ENCODE data around the gene TUT1. TPM values are rescaled to one million over a fixed set of nuclear protein-coding genes. Genes with fewer than 3 reads are reported as not detected.
A peak's percentile ranks its signal among the peaks of the same experiment; 100 is the strongest.

The TUT1 gene
- total RNA-seq, 1 experiment from 2014 or later = 27.2 TPM

DNA sequence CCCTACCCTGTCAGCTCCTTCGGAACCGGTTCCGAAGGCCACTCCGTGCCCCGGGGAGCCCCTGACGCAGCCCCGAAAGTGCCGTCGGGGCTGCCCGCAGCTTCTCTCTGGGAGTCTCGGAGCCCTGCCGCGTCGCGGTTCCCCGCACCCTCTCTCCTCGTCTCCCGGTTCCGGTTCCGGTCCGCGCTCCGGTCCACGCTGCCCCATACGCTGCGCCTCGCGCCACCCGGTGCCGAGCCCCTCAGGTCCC is 9.7 kb upstream of the TUT1 start:
- H3K36me3 Mint-ChIP-seq (ENCODE audit: insufficient read depth, unreplicated experiment) = peaks cover 86% of the 10 kb centered on the region
- Histone ChIP-seq H3K27me3 (replicated peaks; ENCODE audit: control insufficient read depth, insufficient read depth, low read length) (no peaks in the 10 kb centered on the region), H3K9me3 (no peaks in the 10 kb centered on the region), H3K4me1 (peaks cover 29% of the 10 kb centered on the region), H3K36me3 (ENCODE audit: control insufficient read depth, insufficient read depth, low read length) (peaks cover 3% of the 10 kb centered on the region; the same call in 1 of the 2 replicates), H3K4me3 (ENCODE audit: low read depth, low read length) (peak overlapping the region; percentile 97)
- H3K27ac Mint-ChIP-seq (ENCODE audit: unreplicated experiment) = peak overlapping the region; percentile 89
- peak overlapping the region; percentile 88 for H3K4me3 Mint-ChIP-seq (ENCODE audit: unreplicated experiment)
- intact Hi-C loops (cut with micrococcal nuclease; ENCODE audit: unreplicated experiment) = loop anchor here (1.0 kb wide), 1 partner anchor 10 kb away; the partner anchor contains the start of gene TUT1
- H3K27me3 Mint-ChIP-seq (ENCODE audit: insufficient read depth, unreplicated experiment) = no peaks in the 10 kb centered on the region
- DNase-seq = no peak
- peaks cover 36% of the 10 kb centered on the region for H3K4me1 Mint-ChIP-seq (ENCODE audit: low read depth, unreplicated experiment)
- ChIA-PET POLR2A (interaction anchor here (0.6 to 2.4 kb wide), 13 partner anchors 9 to 1197 kb away, joined by 3 to 97 read pairs (median 6); partner anchors contain the start of genes B3GAT3, C11orf98, CSKMT and EEF1G), CTCF (interaction anchor here (1.0 to 1.8 kb wide), 4 partner anchors 9 to 186 kb away, joined by 3 to 30 read pairs (median 6); partner anchors contain the start of gene TUT1)
- H3K9me3 Mint-ChIP-seq (ENCODE audit: unreplicated experiment) = no peaks in the 10 kb centered on the region
- no TSS peak for BruUV-seq (replicated peaks)
- TF ChIP-seq CTCF (IDR thresholded peaks at IDR 0.05; ENCODE audit: insufficient read depth in 1 of 2, low read depth in 1 of 2, low read length in 1 of 2, severe bottlenecking in 1 of 2, unreplicated experiment in 1 of 2) = no peak

GRCh38 chr11:62600367-62601121 is 9.2 kb upstream of the TUT1 start:
- no peaks in the 10 kb centered on the region for H3K27me3 ChIP-seq (replicated peaks; ENCODE audit: control insufficient read depth, insufficient read depth, low read length)
- H3K9me3 ChIP-seq = no peaks in the 10 kb centered on the region
- peak overlapping the region; percentile 88 for H3K4me3 Mint-ChIP-seq (ENCODE audit: unreplicated experiment)
- H3K4me3 ChIP-seq (ENCODE audit: low read depth, low read length) = peak overlapping the region; percentile 97
- no TSS peak for BruUV-seq (replicated peaks)
- H3K36me3 Mint-ChIP-seq (ENCODE audit: insufficient read depth, unreplicated experiment) = peaks cover 91% of the 10 kb centered on the region
- TF ChIP-seq CTCF (IDR thresholded peaks at IDR 0.05; ENCODE audit: insufficient read depth in 1 of 2, low read depth in 1 of 2, low read length in 1 of 2, severe bottlenecking in 1 of 2, unreplicated experiment in 1 of 2) = no peak
- H3K27ac Mint-ChIP-seq (ENCODE audit: unreplicated experiment) = peak overlapping the region; percentile 89
- peaks cover 36% of the 10 kb centered on the region for H3K4me1 Mint-ChIP-seq (ENCODE audit: low read depth, unreplicated experiment)
- H3K9me3 Mint-ChIP-seq (ENCODE audit: unreplicated experiment) = no peaks in the 10 kb centered on the region
- no peaks in the 10 kb centered on the region for H3K27me3 Mint-ChIP-seq (ENCODE audit: insufficient read depth, unreplicated experiment)
- POLR2A ChIA-PET = interaction anchor here (0.6 to 2.4 kb wide), 7 partner anchors 9 to 1198 kb away, joined by 3 to 97 read pairs (median 24); partner anchors contain the start of genes B3GAT3, C11orf98, CSKMT and EEF1G
- CTCF ChIA-PET = interaction anchor here (0.8 to 1.8 kb wide), 3 partner anchors 9 to 40 kb away, joined by 4 to 30 read pairs (median 8); partner anchors contain the start of gene TUT1
- intact Hi-C loops (cut with micrococcal nuclease; ENCODE audit: unreplicated experiment) = loop anchor here (1.0 kb wide), 1 partner anchor 9 kb away; the partner anchor contains the start of gene TUT1
- H3K36me3 ChIP-seq (ENCODE audit: control insufficient read depth, insufficient read depth, low read length) = peaks cover 3% of the 10 kb centered on the region; the same call in 1 of the 2 replicates
- no peak for DNase-seq
- peaks cover 28% of the 10 kb centered on the region for H3K4me1 ChIP-seq

GRCh38 chr11:62599901-62600300 is 8.6 kb upstream of the TUT1 start:
- Histone ChIP-seq H3K4me1 (peaks cover 28% of the 10 kb centered on the region), H3K9me3 (no peaks in the 10 kb centered on the region), H3K36me3 (ENCODE audit: control insufficient read depth, insufficient read depth, low read length) (peaks cover 3% of the 10 kb centered on the region; the same call in 1 of the 2 replicates), H3K27me3 (replicated peaks; ENCODE audit: control insufficient read depth, insufficient read depth, low read length) (no peaks in the 10 kb centered on the region), H3K4me3 (ENCODE audit: low read depth, low read length) (peak overlapping the region; percentile 97)
- H3K27me3 Mint-ChIP-seq (ENCODE audit: insufficient read depth, unreplicated experiment) = no peaks in the 10 kb centered on the region
- peak overlapping the region; percentile 77 for H3K27ac Mint-ChIP-seq (ENCODE audit: unreplicated experiment)
- no peaks in the 10 kb centered on the region for H3K9me3 Mint-ChIP-seq (ENCODE audit: unreplicated experiment)
- TF ChIP-seq CTCF (IDR thresholded peaks at IDR 0.05; ENCODE audit: insufficient read depth in 1 of 2, low read depth in 1 of 2, low read length in 1 of 2, severe bottlenecking in 1 of 2, unreplicated experiment in 1 of 2) = no peak
- H3K4me1 Mint-ChIP-seq (ENCODE audit: low read depth, unreplicated experiment) = peaks cover 30% of the 10 kb centered on the region
- POLR2A ChIA-PET = interaction anchor here (0.6 to 2.4 kb wide), 6 partner anchors 8 to 65 kb away, joined by 4 to 97 read pairs (median 4); partner anchors contain the start of genes B3GAT3, C11orf98, CSKMT and EEF1G
- no peak for DNase-seq
- intact Hi-C loops (cut with micrococcal nuclease; ENCODE audit: unreplicated experiment) = no loop called here
- H3K36me3 Mint-ChIP-seq (ENCODE audit: insufficient read depth, unreplicated experiment) = peaks cover 92% of the 10 kb centered on the region
- CTCF ChIA-PET = interaction anchor here (0.6 to 0.8 kb wide), 2 partner anchors 16 to 30 kb away, joined by 3 to 4 read pairs; no protein-coding TSS in a partner anchor
- H3K4me3 Mint-ChIP-seq (ENCODE audit: unreplicated experiment) = peak overlapping the region; percentile 88
- BruUV-seq (replicated peaks) = TSS peak; percentile 31

All from Caco-2 (cell line).